OCI-LY7 (cell line): ENCODE results near the gene MTHFD1L.

Source experiments
- CTCF ChIP-seq: fragments of 200-600 bp; sonication (generic); conservative IDR thresholded peaks from 2 replicates; pipeline ENCODE4 v1.5.1; 2014; ENCODE audit warnings: mild to moderate bottlenecking, antibody characterized with exemption, low read length, moderate library complexity, mixed read lengths
- EZH2phosphoT487 ChIP-seq: fragments of 200-600 bp; sonication (generic); IDR thresholded peaks from 2 replicates; pipeline ENCODE4 v1.6.1; 2018; ENCODE audit warnings: low read depth, borderline replicate concordance, mild to moderate bottlenecking, mixed run types, antibody characterized with exemption, low read length, moderate library complexity, mixed read lengths

- TF ChIP-seq CTCF: no peak
- TF ChIP-seq EZH2phosphoT487: no peak
Observed at GRCh38 chr6:151001387-151002056, 136.0 kb downstream of the MTHFD1L start.
